PC-9 (cell line): ENCODE measurements around the gene KIAA1328. TPM values are rescaled to one million over a fixed set of nuclear protein-coding genes. Genes with fewer than 3 reads are reported as not detected.

Experiments used
- BruUV-seq: library from RNA; stranded (reverse); fragments of 400-500 nt; replicated peaks from 2 replicates; lab custom pipeline; 2021; lab: Mats Ljungman, UMichigan
- CTCF ChIA-PET: fragments of 300-600 bp; sonication (Branson Sonifier 250); formaldehyde crosslinking; loops from one replicate; lab custom pipeline; 2022; ENCODE audit warnings: antibody characterized with exemption; lab: Charles Lee
- POLR2A ChIA-PET: fragments of 300-600 bp; sonication (Branson Sonifier 250); formaldehyde crosslinking; loops from one replicate; lab custom pipeline; 2022; ENCODE audit warnings: antibody characterized with exemption; ENCODE audit not compliant: unreplicated experiment; lab: Charles Lee
- DNase-seq, 2 experiments: peaks; one replicate each; pipeline versions ENCODE4 v3.0.0 to v3.0.0-alpha.2; 2015 to 2022; ENCODE audit warnings: mixed read lengths in 1 of 2
- H2AFZ ChIP-seq: fragments of 200-600 bp; sonication (generic); 2 replicates; pipeline ENCODE4 v1.8.1; 2017; ENCODE audit warnings: antibody characterized with exemption
- H3F3A ChIP-seq: fragments of 200-600 bp; sonication (generic); 2 replicates; pipeline ENCODE4 v1.8.1; 2017; ENCODE audit warnings: antibody characterized with exemption, mild to moderate bottlenecking, low read depth; ENCODE audit not compliant: insufficient read depth
- H3K27ac ChIP-seq: fragments of 200-600 bp; sonication (generic); 2 replicates; pipeline ENCODE4 v1.6.1; 2016; ENCODE audit warnings: mixed run types
- H3K27me3 ChIP-seq: fragments of 200-600 bp; sonication (generic); 2 replicates; pipeline ENCODE4 v1.6.1; 2016; ENCODE audit warnings: low read depth, mixed run types; ENCODE audit not compliant: insufficient read depth
- H3K36me3 ChIP-seq: fragments of 200-600 bp; sonication (generic); 2 replicates; pipeline ENCODE4 v1.6.1; 2016; ENCODE audit warnings: low read depth, mixed run types
- H3K4me1 ChIP-seq: fragments of 200-600 bp; sonication (generic); replicated peaks from 2 replicates; pipeline ENCODE4 v1.6.1; 2016; ENCODE audit warnings: mixed run types; ENCODE audit not compliant: insufficient read depth
- H3K4me2 ChIP-seq: fragments of 200-600 bp; sonication (generic); 2 replicates; pipeline ENCODE4 v1.6.1; 2017; ENCODE audit warnings: mixed run types
- H3K4me3 ChIP-seq: fragments of 200-600 bp; sonication (generic); 2 replicates; pipeline ENCODE4 v1.6.1; 2016; ENCODE audit warnings: mixed run types
- H3K79me2 ChIP-seq: fragments of 200-600 bp; sonication (generic); 2 replicates; pipeline ENCODE4 v1.6.1; 2017; ENCODE audit warnings: low read depth, mixed run types
- H3K9me2 ChIP-seq: fragments of 200-600 bp; sonication (generic); 2 replicates; pipeline ENCODE4 v1.8.1; 2017; ENCODE audit warnings: mild to moderate bottlenecking; ENCODE audit not compliant: insufficient read depth
- H3K9me3 ChIP-seq: fragments of 200-600 bp; sonication (generic); 2 replicates; pipeline ENCODE4 v1.8.1; 2016; ENCODE audit warnings: low read depth; ENCODE audit not compliant: insufficient read depth
- H4K20me1 ChIP-seq: fragments of 200-600 bp; sonication (generic); 2 replicates; pipeline ENCODE4 v1.8.1; 2017; ENCODE audit not compliant: insufficient read depth
- EZH2 ChIP-seq: fragments of 200-600 bp; sonication (generic); IDR thresholded peaks from 2 replicates; pipeline ENCODE4 v1.8.0; 2017; ENCODE audit warnings: antibody characterized with exemption, low read depth
- intact Hi-C: fragments of 100-400 bp; cut with micrococcal nuclease; formaldehyde crosslinking; loops from one replicate; pipeline ENCODE4 v1.10.0; 2022; ENCODE audit not compliant: unreplicated experiment
- total RNA-seq: library from RNA; stranded (reverse); gene quantifications from 2 replicates; pipeline ENCODE4 v1.2.3, GENCODE V29; 2021
- TF ChIP-seq, protein P1 (sequence below): fragments of 200-600 bp; sonication (generic); conservative IDR thresholded peaks from 2 replicates; pipeline ENCODE4 v1.6.1; 2017; ENCODE audit warnings: mixed run types, antibody characterized with exemption, mild to moderate bottlenecking, moderate library complexity

The KIAA1328 gene
- total RNA-seq, 1 experiment from 2014 or later, result 6.5 TPM

DNA sequence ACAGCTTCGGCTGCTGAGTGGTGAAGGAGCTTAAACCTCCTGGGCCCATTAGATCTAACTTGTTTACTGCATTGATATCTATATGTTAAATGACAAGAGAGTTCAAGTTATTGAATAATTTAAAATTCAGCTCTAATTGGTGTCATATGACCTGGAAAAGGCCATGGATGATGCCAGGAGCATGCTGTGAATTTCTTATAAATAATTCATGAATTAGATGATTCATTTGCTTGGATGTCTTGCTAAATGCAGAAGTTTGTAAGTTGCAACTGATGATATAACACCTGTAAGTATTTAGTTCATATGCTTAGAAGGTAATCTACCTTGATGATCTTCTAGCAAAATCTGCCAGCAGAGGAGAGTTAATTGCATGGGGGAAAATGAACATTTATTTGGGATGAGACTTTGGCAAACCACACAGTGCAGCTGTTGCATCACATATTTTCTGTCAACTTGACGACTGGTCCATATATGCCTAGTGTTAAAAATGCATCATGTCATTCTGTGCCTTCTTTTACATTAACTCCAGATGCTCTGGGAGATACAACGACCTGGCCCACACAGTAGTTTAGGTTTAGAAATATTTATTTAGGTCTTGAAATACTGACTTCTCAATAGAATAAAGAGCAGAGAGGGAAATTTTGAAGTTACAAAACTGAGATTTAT lies 226.3 kb downstream of the KIAA1328 start:
- Histone ChIP-seq H4K20me1 (no peaks in the 10 kb centered on the region), H3K27me3 (no peaks in the 10 kb centered on the region), H3K79me2 (no peaks in the 10 kb centered on the region), H3K4me1 (no peaks in the 10 kb centered on the region), H3K36me3 (no peaks in the 10 kb centered on the region), H3K4me2 (no peak overlapping the region), H3F3A (no peaks in the 10 kb centered on the region), H3K9me2 (no peaks in the 10 kb centered on the region), H2AFZ (no peak overlapping the region), H3K4me3 (no peak overlapping the region), H3K9me3 (no peaks in the 10 kb centered on the region), H3K27ac (no peak overlapping the region)
- DNase-seq, result no peak
- POLR2A ChIA-PET, result no interaction called here
- CTCF ChIA-PET, result no interaction called here
- no peak for TF ChIP-seq EZH2
- no TSS peak for BruUV-seq
- intact Hi-C loops, result no loop called here

- POLR2A ChIA-PET, result no interaction called here
- DNase-seq, result no peak
- H3K4me1 ChIP-seq, result no peaks in the 10 kb centered on the region
- no peaks in the 10 kb centered on the region for H3K27me3 ChIP-seq
- H3K79me2 ChIP-seq, result no peaks in the 10 kb centered on the region
- BruUV-seq, result no TSS peak
- H3K4me3 ChIP-seq, result no peak overlapping the region
- TF ChIP-seq, protein P1, sequence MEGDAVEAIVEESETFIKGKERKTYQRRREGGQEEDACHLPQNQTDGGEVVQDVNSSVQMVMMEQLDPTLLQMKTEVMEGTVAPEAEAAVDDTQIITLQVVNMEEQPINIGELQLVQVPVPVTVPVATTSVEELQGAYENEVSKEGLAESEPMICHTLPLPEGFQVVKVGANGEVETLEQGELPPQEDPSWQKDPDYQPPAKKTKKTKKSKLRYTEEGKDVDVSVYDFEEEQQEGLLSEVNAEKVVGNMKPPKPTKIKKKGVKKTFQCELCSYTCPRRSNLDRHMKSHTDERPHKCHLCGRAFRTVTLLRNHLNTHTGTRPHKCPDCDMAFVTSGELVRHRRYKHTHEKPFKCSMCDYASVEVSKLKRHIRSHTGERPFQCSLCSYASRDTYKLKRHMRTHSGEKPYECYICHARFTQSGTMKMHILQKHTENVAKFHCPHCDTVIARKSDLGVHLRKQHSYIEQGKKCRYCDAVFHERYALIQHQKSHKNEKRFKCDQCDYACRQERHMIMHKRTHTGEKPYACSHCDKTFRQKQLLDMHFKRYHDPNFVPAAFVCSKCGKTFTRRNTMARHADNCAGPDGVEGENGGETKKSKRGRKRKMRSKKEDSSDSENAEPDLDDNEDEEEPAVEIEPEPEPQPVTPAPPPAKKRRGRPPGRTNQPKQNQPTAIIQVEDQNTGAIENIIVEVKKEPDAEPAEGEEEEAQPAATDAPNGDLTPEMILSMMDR, result no peak
- TF ChIP-seq EZH2, result no peak
- intact Hi-C loops, result no loop called here
- no peak overlapping the region for H2AFZ ChIP-seq
- no peaks in the 10 kb centered on the region for H3K9me2 ChIP-seq
- no peaks in the 10 kb centered on the region for H3F3A ChIP-seq
- H3K27ac ChIP-seq, result no peak overlapping the region
- H3K9me3 ChIP-seq, result no peaks in the 10 kb centered on the region
- H3K4me2 ChIP-seq, result no peak overlapping the region
- H3K36me3 ChIP-seq, result no peaks in the 10 kb centered on the region
- no peaks in the 10 kb centered on the region for H4K20me1 ChIP-seq
- CTCF ChIA-PET, result no interaction called here
Observed at GRCh38 chr18:37064187-37064586, 235.3 kb downstream of the KIAA1328 start.

DNA sequence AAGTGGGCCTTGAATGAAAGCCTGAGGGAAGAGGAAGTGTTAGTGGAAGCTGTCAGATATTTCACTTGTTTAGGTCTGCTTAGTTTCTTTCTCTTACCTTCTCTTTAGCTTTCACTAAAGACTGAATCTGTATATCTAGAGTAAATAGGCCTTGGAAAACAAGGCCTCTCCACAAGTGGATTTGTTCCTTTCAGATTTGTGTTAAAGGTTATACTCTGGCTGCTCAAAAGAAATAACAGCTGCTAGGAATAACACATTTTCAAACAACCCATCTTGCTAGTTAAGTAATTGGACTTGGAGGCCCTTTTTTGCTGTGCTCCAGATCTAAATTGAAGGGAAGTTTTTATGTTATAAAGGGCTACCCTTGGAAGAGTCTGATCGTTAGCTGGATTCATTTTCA lies 236.3 kb downstream of the KIAA1328 start:
- H4K20me1 ChIP-seq, result no peaks in the 10 kb centered on the region
- no peaks in the 10 kb centered on the region for H3K36me3 ChIP-seq
- no peak overlapping the region for H3K27ac ChIP-seq
- no peak for DNase-seq
- H3K27me3 ChIP-seq, result no peaks in the 10 kb centered on the region
- intact Hi-C loops, result no loop called here
- H3F3A ChIP-seq, result no peaks in the 10 kb centered on the region
- H3K4me3 ChIP-seq, result no peak overlapping the region
- no peaks in the 10 kb centered on the region for H3K9me2 ChIP-seq
- no peaks in the 10 kb centered on the region for H3K9me3 ChIP-seq
- H2AFZ ChIP-seq, result no peak overlapping the region
- TF ChIP-seq EZH2, result no peak
- TF ChIP-seq, protein P1, result no peak
- no peaks in the 10 kb centered on the region for H3K79me2 ChIP-seq
- H3K4me2 ChIP-seq, result no peak overlapping the region
- POLR2A ChIA-PET, result no interaction called here
- CTCF ChIA-PET, result no interaction called here
- no TSS peak for BruUV-seq
- no peaks in the 10 kb centered on the region for H3K4me1 ChIP-seq

DNA sequence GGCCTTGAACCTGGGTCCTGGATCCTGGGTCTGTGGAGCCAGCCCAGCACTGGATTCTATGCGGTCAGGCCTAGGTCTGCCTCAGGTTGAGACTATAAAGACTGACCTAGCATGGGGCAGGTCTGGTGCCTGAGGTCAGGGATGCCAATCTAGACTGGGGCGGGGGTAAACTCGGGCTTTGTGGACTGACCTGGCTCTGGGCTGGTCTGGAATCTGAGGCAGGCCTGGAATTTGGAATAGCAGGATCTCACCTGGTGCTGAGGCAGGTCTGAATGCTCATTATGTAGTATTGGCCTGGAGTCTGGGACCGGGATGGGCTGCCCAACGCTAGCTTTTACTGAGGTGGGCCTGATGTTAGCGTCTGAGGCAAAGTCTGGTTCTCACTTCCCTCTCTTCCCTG lies 256.0 kb downstream of the KIAA1328 start:
- Histone ChIP-seq H3K79me2 (no peaks in the 10 kb centered on the region), H2AFZ (no peak overlapping the region), H3K36me3 (no peaks in the 10 kb centered on the region), H3K9me3 (no peaks in the 10 kb centered on the region), H3K9me2 (no peaks in the 10 kb centered on the region), H3F3A (no peaks in the 10 kb centered on the region), H3K4me2 (no peak overlapping the region), H3K4me3 (no peak overlapping the region), H4K20me1 (no peaks in the 10 kb centered on the region), H3K27ac (no peak overlapping the region), H3K27me3 (no peaks in the 10 kb centered on the region), H3K4me1 (no peaks in the 10 kb centered on the region)
- BruUV-seq, result no TSS peak
- ChIA-PET CTCF (no interaction called here), POLR2A (no interaction called here)
- intact Hi-C loops, result no loop called here
- DNase-seq, result no peak
- no peak for TF ChIP-seq EZH2
- TF ChIP-seq, protein P1, result no peak
